ENCODE measurements around the gene ERMP1.

Gene ERMP1

GRCh38 chr9:5868235-5868634 is 35.3 kb upstream of the ERMP1 start:
- no peak for TF ChIP-seq JUND (IDR thresholded peaks at IDR 0.05; ENCODE audit: low read depth)
- DNase-seq (ENCODE audit: low read depth in 1 of 2, low spot score in 1 of 2): no peak
- in situ Hi-C loops (cut with HindIII; ENCODE audit: low pct_unique_long_range_greater_than_20kb, low sequenced_read_pairs): no loop called here

- no peak for DNase-seq (ENCODE audit: low read depth in 1 of 2, low spot score in 1 of 2)
- in situ Hi-C loops (cut with HindIII; ENCODE audit: low pct_unique_long_range_greater_than_20kb, low sequenced_read_pairs): no loop called here
- no peak for TF ChIP-seq JUND (IDR thresholded peaks at IDR 0.05; ENCODE audit: low read depth)
These were observed 33.8 kb upstream of the ERMP1 start for GRCh38 chr9:5866685-5867084.

GRCh38 chr9:5866272-5866671 is 33.4 kb upstream of the ERMP1 start:
- TF ChIP-seq JUND (IDR thresholded peaks at IDR 0.05; ENCODE audit: low read depth): no peak
- in situ Hi-C loops (cut with HindIII; ENCODE audit: low pct_unique_long_range_greater_than_20kb, low sequenced_read_pairs): no loop called here

GRCh38 chr9:5864446-5864845 is 31.5 kb upstream of the ERMP1 start:
- DNase-seq (ENCODE audit: low read depth in 1 of 2, low spot score in 1 of 2): peak; percentile 33 to 89
- in situ Hi-C loops (cut with HindIII; ENCODE audit: low pct_unique_long_range_greater_than_20kb, low sequenced_read_pairs): no loop called here
- no peak for TF ChIP-seq JUND (IDR thresholded peaks at IDR 0.05; ENCODE audit: low read depth)

More at GRCh38 chr9:5866272-5866671, 33.4 kb upstream of the ERMP1 start:
- no peak for DNase-seq (ENCODE audit: low read depth in 1 of 2, low spot score in 1 of 2)

- TF ChIP-seq JUND (IDR thresholded peaks at IDR 0.05; ENCODE audit: low read depth): no peak
- no peak for DNase-seq (ENCODE audit: low read depth in 1 of 2, low spot score in 1 of 2)
- in situ Hi-C loops (cut with HindIII; ENCODE audit: low pct_unique_long_range_greater_than_20kb, low sequenced_read_pairs): no loop called here
These were observed 30.3 kb upstream of the ERMP1 start for GRCh38 chr9:5863092-5863746.

- no peak for DNase-seq (ENCODE audit: low read depth in 1 of 2, low spot score in 1 of 2)
- in situ Hi-C loops (cut with HindIII; ENCODE audit: low pct_unique_long_range_greater_than_20kb, low sequenced_read_pairs): no loop called here
- TF ChIP-seq JUND (IDR thresholded peaks at IDR 0.05; ENCODE audit: low read depth): no peak
These were observed 25.9 kb upstream of the ERMP1 start for GRCh38 chr9:5858833-5859232.

GRCh38 chr9:5857928-5858327 is 25.0 kb upstream of the ERMP1 start:
- in situ Hi-C loops (cut with HindIII; ENCODE audit: low pct_unique_long_range_greater_than_20kb, low sequenced_read_pairs): no loop called here
- no peak for DNase-seq (ENCODE audit: low read depth in 1 of 2, low spot score in 1 of 2)
- no peak for TF ChIP-seq JUND (IDR thresholded peaks at IDR 0.05; ENCODE audit: low read depth)

- no peak for TF ChIP-seq JUND (IDR thresholded peaks at IDR 0.05; ENCODE audit: low read depth)
- in situ Hi-C loops (cut with HindIII; ENCODE audit: low pct_unique_long_range_greater_than_20kb, low sequenced_read_pairs): no loop called here
- DNase-seq (ENCODE audit: low read depth in 1 of 2, low spot score in 1 of 2): no peak
These were observed 21.3 kb upstream of the ERMP1 start for GRCh38 chr9:5854063-5854790.

GRCh38 chr9:5853617-5854016 is 20.7 kb upstream of the ERMP1 start:
- TF ChIP-seq JUND (IDR thresholded peaks at IDR 0.05; ENCODE audit: low read depth): no peak
- in situ Hi-C loops (cut with HindIII; ENCODE audit: low pct_unique_long_range_greater_than_20kb, low sequenced_read_pairs): no loop called here
- DNase-seq (ENCODE audit: low read depth in 1 of 2, low spot score in 1 of 2): no peak

- no peak for TF ChIP-seq JUND (IDR thresholded peaks at IDR 0.05; ENCODE audit: low read depth)
- in situ Hi-C loops (cut with HindIII; ENCODE audit: low pct_unique_long_range_greater_than_20kb, low sequenced_read_pairs): no loop called here
These were observed 20.1 kb upstream of the ERMP1 start for GRCh38 chr9:5852987-5853386.

GRCh38 chr9:5851445-5851844 is 18.5 kb upstream of the ERMP1 start:
- no peak for TF ChIP-seq JUND (IDR thresholded peaks at IDR 0.05; ENCODE audit: low read depth)
- in situ Hi-C loops (cut with HindIII; ENCODE audit: low pct_unique_long_range_greater_than_20kb, low sequenced_read_pairs): no loop called here
- DNase-seq (ENCODE audit: low read depth in 1 of 2, low spot score in 1 of 2): no peak

More at GRCh38 chr9:5852987-5853386, 20.1 kb upstream of the ERMP1 start:
- DNase-seq (ENCODE audit: low read depth in 1 of 2, low spot score in 1 of 2): no peak

- no peak for TF ChIP-seq JUND (IDR thresholded peaks at IDR 0.05; ENCODE audit: low read depth)
- in situ Hi-C loops (cut with HindIII; ENCODE audit: low pct_unique_long_range_greater_than_20kb, low sequenced_read_pairs): no loop called here
- DNase-seq (ENCODE audit: low read depth in 1 of 2, low spot score in 1 of 2): no peak
These were observed 17.8 kb upstream of the ERMP1 start for GRCh38 chr9:5850724-5851122.

- in situ Hi-C loops (cut with HindIII; ENCODE audit: low pct_unique_long_range_greater_than_20kb, low sequenced_read_pairs): no loop called here
- no peak for TF ChIP-seq JUND (IDR thresholded peaks at IDR 0.05; ENCODE audit: low read depth)
- DNase-seq (ENCODE audit: low read depth in 1 of 2, low spot score in 1 of 2): no peak
These were observed 15.5 kb upstream of the ERMP1 start for GRCh38 chr9:5848372-5848882.
